ENCODE measurements around the gene TRIM69.
"Not testable (repeated sequence)": the region's sequence is repeated elsewhere in the genome, so short reads cannot be mapped to it uniquely, and the experiment has no call there.

TRIM69 gene

GRCh38 chr15:44753345-44753744 lies 17.0 kb downstream of the TRIM69 start:
- no peak for DNase-seq

GRCh38 chr15:44763187-44763586 lies 26.9 kb downstream of the TRIM69 start:
- DNase-seq, result no peak

DNA sequence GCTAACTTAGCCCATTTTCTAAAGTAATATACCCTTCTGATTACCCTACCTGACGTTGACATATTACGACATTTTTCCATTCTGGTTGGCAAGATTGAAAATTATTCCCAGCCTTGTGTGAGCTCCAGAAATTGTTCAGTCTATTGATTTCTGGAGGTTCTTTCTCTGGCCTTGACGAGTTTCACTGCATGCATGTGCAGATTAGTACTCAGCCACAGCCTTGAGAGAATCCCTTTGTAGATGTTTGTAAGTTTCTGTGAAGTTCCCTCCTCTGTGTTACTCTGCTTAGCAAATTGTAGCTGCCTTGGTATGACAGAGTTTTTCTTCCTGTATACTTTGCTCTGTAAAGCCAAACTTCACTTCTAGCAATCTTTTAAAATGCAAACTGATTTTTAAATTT lies 27.5 kb downstream of the TRIM69 start:
- no peak for DNase-seq

- DNase-seq, result no peak
Observed at GRCh38 chr15:44765036-44765435, 28.7 kb downstream of the TRIM69 start.

DNA sequence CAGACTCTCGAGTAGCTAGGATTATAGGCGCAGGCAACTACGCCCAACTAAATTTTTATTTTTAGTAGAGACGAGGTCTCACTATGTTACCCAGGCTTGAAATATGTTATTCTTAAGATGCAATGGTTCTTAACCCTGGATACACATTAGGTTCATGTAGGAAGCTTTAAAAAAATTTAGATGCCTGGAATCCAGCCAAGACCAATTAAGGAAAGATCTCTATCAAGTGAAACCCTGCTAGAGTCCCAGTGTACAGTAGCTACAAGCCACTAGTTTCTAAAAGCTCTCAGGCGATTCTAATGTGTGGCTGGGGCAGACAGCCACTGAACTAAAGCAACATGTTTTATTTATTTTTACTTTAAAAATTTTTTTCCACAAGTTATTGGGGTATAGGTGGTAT lies 33.2 kb downstream of the TRIM69 start:
- no peak for DNase-seq

DNA sequence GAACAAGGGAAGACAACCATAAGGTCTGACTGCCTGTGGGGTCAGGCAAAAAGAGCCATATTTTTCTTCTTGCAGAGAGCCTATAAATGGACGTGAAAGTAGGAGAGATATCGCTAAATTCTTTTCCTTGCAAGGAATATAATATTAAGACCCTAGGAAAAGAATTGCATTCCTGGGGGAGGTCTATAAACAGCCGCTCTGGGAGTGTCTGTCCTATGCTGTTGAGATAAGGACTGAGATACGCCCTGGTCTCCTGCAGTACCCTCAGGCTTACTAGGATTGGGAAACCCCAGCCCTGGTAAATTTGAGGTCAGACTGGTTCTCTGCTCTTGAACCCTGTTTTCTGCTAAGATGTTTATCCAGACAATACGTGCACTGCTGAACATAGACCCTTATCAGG lies 34.4 kb downstream of the TRIM69 start:
- DNase-seq, result not testable (repeated sequence)

DNA sequence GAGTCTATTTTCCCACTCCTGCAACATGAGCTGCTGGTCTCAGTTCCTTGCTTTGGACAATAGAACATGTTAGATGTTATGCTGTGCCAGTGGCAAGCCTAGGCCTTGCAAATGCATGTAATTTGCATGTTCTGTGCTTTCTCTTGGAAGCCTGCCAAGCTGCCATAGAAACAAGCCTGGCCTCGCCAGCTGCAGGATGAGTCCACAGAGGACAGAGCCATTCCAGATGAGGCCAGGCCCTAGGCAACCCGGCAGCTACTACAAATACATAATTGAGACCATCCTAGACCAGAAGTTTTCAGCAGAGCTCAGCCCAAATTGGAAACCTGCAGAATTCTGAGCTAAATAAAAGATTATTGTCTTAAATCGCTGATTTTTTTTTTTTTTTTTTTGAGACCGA lies 39.6 kb downstream of the TRIM69 start:
- no peak for DNase-seq

DNA sequence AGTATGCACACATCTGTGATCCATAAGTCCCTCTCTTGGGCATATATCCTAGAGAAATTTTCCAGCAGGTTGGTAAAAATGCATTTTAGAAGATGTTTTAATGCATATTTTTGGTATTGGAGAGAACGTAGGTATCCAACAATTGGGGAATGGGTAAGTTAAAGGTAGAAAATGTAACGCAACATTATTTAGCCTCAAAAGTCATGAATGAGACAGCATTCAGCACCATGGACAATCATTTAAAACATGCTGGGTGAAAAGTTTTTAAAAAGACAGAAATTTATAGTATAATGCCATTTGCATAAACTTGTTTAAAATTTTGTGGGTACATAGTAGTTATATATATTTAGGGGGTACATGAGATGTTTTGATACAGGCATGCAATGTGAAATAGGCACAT lies 43.4 kb downstream of the TRIM69 start:
- no peak for DNase-seq

DNA sequence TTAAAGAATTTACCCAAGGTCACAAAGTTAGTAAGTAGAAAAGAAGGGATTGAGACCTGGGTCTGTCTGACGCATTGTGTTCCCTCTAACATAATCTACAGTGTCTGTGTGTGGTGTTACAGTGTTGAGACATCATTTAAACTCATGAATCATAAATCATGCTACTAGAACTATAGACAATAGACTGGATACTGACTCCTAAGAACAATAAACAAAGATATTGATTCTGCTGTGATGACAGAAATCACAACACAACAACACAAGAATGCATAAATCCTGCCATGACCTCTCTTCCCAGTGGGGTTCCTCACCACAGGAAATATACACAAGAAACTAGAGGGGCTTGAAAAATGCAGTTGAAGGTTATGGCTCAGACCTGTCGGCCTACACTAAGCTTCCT lies 44.3 kb downstream of the TRIM69 start:
- no peak for DNase-seq

DNA sequence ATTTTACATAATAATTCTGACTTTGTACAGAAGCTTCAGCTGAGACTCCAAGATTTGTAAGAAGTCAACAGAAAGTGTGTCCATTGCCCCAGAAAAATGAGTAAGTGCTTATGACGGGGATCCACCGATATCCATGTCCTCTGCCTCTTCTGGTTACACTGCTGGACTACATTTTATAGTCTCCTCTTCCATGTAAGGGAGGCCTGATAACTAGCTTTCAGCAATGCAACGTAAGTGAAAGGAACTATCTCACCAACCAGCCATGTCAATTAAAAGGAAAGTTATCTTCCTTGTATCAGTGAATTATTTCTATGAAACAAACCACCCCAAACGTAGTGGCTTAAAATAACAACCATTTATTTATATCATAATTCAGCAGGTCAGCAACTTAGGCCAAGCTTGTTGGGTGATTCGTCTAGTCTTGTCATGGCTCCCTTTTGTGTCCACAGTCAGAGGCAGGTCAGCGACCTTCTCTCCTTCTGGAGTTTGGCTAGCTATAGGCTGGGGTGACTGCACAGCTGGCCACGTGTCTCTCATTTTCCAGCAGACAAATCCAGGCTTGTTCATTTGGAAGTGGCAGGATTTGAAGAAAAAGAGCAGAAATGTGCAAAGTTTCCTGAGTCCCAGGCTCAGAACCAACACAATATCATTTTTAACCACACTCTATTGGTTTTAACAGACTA lies 44.9 kb downstream of the TRIM69 start:
- DNase-seq, result no peak

DNA sequence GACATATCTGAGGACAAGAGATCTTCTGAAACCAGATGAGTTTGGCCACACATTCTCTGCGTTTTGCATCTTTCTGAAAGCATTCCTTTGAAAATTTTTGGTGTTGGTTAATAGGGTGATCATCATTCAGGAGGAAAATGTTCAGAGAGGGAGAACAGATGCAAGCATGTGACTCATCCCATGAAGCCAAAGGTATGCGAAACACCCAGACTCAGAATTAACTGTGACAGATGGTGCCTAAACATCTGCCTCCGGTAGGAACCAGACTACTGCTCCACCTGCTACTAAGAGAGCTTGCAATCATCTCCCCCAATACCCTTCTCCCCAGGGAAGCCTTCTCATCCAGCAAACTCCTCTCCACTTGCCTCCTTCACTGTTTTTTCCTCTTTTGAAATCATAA lies 46.2 kb downstream of the TRIM69 start:
- DNase-seq, result no peak

DNA sequence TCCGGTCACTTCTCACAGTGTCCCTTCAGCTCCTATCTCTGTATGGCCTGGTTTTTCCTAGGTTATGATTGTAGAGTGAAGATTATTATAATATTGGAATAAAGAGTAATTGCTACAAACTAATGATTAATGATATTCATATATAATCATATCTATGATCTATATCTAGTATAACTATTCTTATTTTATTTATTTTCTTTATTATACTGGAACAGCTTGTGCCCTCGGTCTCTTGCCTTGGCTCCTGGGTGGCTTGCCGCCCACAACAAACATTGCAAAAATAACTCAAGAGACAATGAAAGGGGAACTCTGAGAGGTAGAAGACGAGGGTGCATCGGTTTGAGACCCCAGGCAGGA lies 48.6 kb downstream of the TRIM69 start:
- DNase-seq, result not testable (repeated sequence)

GRCh38 chr15:44788748-44789147 lies 52.4 kb downstream of the TRIM69 start:
- no peak for DNase-seq

GRCh38 chr15:44790215-44790614 lies 53.9 kb downstream of the TRIM69 start:
- no peak for DNase-seq

GRCh38 chr15:44790656-44791055 lies 54.3 kb downstream of the TRIM69 start:
- no peak for DNase-seq

DNA sequence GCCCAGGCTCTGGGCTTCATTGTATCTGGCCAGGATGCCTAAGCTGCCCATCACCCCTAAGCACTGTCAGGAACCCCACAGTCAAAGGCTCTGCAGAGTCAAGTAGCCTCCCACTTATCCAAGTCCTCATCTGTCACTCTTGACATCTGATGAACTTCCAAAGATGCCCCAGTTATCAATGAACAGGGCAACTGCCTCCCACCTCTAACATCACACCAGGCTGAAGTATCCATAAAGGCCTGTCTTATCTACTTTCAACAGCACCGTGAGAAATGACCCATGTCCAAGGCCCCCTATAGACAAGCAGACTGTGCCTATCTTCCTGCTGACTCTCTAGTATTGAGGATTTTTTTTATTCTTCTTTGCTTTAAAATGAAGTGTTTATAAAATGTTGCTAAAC lies 56.4 kb downstream of the TRIM69 start:
- DNase-seq, result no peak

DNA sequence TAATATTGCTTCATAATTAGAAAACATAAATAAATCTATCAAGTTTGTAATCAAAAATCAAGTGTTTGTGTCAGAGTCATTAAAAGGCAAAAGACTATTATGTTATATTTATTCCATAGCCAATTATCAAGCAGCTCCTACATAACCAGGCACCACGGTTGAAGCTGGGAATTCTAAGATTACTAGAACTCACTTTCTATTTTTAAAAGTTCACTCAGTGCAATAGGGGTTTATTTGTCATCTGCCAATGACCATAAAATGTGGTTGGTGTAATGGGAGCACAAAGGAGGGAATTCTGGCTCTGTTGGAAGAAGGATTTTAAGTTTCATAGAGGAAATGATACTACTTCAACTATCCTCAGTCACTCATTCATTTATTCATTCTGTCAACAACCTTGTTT lies 57.7 kb downstream of the TRIM69 start:
- DNase-seq, result no peak

DNA sequence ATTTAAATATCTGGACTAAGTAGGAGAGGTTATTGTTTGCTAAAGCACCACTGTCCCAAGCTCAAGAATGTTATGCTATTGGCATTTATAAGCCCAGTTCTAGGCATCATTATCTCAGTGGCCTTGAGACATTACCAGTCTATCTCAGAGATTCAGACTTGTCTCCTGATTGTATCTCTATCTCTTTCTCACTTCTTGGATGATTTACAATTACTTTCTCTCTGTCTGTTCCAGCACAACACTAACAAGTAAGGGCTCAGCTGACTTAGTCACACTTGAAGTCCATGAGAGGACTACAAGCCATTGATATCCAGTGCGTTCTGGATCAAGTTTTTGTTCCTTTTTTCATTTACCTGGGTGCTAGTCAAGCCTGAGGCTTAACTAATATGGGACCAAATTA lies 60.2 kb downstream of the TRIM69 start:
- DNase-seq, result no peak

- DNase-seq, result no peak
Observed at GRCh38 chr15:44798826-44799225, 62.5 kb downstream of the TRIM69 start.

DNA sequence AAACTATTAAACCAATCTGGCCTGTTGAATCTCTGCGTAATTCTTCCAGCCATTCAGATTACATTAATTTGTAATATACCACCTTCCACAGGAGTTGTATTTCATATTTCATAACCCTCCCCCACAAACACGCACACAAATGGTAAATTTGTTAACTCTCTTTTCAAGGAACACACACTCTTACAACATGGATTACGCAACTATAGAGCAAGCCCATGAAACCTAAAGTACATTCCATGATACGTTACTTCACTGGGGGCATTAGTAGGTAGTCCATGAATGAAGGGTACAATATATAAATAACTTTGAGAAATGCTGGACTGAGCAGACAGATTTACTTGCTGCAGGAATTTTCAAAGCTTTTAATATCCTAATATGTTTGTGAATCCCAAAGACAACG lies 65.0 kb downstream of the TRIM69 start:
- DNase-seq, result no peak

DNA sequence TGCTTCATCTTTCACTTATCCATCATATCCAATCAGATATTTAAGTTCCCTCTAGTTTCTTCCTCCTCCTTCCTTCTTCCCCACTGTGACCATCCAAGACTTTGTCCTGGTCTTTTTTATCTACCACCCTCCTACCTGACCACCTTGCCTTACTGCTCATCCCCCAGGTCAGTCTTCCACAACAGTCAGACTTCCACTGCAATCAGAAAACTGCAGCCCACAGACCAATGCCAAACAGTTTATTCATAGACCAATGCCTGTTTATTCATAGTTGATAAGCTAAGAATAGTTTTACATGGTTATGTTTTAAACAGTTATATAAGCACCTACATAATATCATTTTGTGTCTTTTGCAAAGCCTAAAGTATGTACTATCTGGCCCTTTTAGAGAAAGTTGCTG lies 65.5 kb downstream of the TRIM69 start:
- no peak for DNase-seq

DNA sequence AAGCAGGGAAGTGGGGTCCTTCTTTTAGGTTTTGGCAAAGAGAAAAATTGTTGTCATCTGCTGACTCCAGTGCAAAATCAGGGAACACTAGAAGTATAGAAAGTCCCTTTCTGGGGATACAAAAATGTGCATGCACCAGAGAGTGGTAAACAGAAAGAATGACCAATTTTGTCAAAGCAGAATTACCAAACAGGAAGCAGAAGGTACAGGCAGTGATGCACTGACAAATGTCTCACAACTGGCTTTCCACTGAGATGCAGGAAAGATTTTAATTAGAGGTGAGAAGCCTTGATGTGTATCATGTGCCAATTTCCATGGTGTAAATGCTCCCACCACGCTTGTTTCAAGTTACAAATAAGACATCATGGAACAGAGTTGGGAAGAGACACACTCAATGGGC lies 66.0 kb downstream of the TRIM69 start:
- DNase-seq, result no peak

DNA sequence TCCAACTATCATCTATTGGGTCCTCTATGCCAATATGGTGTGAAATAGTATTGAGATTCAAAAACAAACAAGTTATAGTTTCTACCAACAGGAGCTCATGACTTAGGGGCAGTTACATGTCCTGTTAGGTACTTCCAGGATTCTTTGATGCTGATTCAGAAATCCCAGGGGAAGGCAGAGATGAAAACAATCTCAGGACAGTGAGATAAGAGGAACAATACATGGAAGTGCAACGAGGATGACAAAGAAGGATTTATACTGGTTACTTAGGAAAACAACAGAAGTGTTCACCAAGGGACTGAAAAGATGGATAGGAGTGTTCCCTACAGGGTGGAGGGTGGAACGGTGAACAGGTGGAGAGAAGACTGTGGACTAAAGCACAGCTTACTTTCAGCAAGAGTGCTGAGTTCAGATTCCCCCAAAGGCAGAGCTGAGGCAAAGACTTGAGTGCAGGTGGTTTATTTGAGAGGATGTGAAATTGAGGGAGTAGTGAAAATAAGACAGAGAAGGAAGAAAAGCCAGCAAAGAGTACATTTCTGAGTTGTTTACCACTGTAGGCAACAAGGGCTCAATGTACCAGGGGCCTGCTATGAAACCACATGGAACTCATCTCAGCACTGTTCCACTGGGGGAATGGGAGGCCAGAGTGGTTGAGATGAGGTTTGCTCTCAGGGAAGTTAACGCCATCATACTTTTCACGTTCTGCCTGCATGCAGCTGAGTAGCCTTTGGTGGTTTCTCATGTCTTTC lies 68.1 kb downstream of the TRIM69 start:
- DNase-seq, result no peak

DNA sequence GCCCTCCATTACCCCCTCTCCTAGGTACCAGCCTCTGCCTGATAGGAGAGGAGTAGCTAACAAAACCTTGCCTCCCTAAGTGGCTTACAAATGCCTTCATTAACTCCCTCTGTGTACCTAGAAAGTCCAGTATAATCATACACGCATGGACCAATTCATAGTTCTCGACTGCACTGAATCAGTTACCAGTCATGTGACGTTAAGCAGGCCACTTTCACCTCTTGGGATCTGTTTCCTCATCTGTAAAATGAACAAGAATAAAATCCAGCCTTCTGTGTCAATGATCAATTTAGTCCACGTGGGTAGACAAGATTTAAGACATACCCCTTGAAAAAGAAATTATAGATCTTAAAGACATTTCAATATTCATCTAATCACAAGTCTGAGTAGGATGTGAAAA lies 72.2 kb downstream of the TRIM69 start:
- no peak for DNase-seq

GRCh38 chr15:44810237-44810636 lies 73.9 kb downstream of the TRIM69 start:
- DNase-seq, result no peak
